Measurements from ENCODE around the gene ACOT8.

DNA sequence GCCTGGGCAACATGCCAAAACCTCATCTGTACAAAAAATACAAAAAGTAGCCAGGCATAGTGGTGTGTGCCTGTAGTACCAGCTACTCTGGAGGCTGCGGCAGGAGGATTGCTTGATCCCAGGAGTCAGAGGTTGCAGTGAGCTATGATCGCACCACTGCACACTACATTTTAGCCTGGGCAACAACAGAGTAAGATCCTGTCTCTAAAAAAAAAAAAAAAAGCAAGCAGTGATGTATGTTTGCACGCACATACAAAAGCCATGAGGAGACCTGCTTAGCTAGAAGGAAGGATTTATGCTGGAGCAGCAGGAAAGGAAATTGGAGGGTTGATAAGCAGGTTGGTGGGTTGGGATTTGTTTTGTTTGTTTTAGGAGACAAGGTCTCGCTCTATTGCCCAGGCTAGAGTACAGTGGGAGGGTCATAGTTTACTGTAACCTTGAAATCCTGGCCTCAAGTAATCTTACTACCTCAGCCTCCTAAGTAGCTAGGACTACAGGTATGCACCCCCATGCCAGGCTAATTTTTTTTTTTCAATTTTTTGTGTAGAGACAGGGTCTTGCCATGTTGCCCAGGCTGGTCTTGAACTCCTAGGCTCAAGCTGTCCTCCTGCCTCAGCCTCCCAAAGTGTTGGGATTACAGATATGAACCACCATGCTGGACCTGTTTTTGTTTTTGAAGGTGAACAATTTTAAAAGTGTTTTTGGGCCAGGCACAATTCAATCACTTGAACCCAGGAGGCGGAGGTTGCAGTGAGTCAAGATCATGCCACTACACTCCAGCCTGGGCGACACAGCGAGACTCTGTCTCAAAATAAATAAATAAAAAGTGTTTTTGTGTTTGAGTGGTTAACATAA is 4.3 kb upstream of the ACOT8 start:
- TF ChIP-seq POLR2A (IDR thresholded peaks at IDR 0.05; ENCODE audit: extremely low read depth, insufficient read length) (no peak), CTCF (IDR thresholded peaks at IDR 0.05; ENCODE audit: low read depth, low read length) (no peak)
